Uterus (tissue), 2 donors: ENCODE results near the gene QARS1.

Experiments used
- CTCF ChIP-seq, 4 experiments: fragments of 200-600 bp in 2 of 4; fragments of 450-650 bp in 2 of 4; sonication (generic) in 2 of 4; IDR thresholded peaks; one replicate each; pipeline ENCODE4 v1.5.1; 2016 to 2019; ENCODE audit warnings: antibody characterized with exemption in 4 of 4, mild to moderate bottlenecking in 2 of 4, moderate library complexity in 1 of 4
- POLR2A ChIP-seq, 2 donors: fragments of 450-650 bp; IDR thresholded peaks; one replicate each; pipeline ENCODE4 v1.6.1; 2016; ENCODE audit warnings: antibody characterized with exemption in 2 of 2, mild to moderate bottlenecking in 1 of 2, moderate library complexity in 1 of 2

GRCh38 chr3:49076646-49077045 lies 27.9 kb downstream of the QARS1 start:
- TF ChIP-seq POLR2A (IDR thresholded peaks at IDR 0.05): no peak
- TF ChIP-seq CTCF (IDR thresholded peaks at IDR 0.05): no peak
